ENCODE results near the gene TTI1.
A peak's percentile ranks its signal among the peaks of the same experiment; 100 is the strongest.

DNA sequence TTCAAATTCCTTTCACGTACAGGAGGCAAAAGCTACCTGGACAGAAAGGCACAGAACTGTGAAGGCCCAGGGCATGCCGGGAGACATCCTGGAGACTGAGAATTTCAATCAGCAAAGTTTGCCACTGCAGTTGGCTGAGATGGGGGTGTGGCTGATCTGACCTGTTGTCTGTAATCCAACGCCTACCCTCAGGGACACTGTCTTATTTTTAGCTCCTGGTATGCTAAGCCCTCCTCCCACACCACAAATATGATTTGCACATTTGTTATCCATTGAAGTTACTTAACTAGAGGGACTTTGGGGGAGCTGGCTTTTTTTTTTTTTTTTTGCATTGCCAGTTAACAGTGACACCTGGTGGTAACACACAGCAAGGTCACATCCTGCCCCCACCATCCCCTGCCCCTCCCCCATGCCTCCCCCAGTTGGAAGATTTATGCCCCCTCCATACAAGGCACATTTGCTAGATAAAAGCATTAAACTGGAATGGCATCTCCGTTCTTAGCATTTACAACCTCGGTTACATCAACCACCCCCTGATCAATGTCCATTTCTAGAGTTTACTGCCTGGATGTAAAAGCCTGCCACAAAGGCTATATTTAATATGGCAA is 40.4 kb downstream of the TTI1 start:
- TF ChIP-seq, protein P1, sequence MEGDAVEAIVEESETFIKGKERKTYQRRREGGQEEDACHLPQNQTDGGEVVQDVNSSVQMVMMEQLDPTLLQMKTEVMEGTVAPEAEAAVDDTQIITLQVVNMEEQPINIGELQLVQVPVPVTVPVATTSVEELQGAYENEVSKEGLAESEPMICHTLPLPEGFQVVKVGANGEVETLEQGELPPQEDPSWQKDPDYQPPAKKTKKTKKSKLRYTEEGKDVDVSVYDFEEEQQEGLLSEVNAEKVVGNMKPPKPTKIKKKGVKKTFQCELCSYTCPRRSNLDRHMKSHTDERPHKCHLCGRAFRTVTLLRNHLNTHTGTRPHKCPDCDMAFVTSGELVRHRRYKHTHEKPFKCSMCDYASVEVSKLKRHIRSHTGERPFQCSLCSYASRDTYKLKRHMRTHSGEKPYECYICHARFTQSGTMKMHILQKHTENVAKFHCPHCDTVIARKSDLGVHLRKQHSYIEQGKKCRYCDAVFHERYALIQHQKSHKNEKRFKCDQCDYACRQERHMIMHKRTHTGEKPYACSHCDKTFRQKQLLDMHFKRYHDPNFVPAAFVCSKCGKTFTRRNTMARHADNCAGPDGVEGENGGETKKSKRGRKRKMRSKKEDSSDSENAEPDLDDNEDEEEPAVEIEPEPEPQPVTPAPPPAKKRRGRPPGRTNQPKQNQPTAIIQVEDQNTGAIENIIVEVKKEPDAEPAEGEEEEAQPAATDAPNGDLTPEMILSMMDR (IDR thresholded peaks at IDR 0.05): peak in 5 of 7 experiments; percentile 16 to 74 (median 55)
- TF ChIP-seq POLR2A (IDR thresholded peaks at IDR 0.05): no peak
- no peak for TF ChIP-seq EP300 (IDR thresholded peaks at IDR 0.05)
- no peak for TF ChIP-seq POLR2AphosphoS5 (IDR thresholded peaks at IDR 0.05)

All from stomach (tissue), 4 donors.